Measurements from ENCODE around the gene GULP1. TPM values are rescaled to one million over a fixed set of nuclear protein-coding genes. Genes with fewer than 3 reads are reported as not detected.
"Not testable (repeated sequence)": the region's sequence is repeated elsewhere in the genome, so short reads cannot be mapped to it uniquely, and the experiment has no call there.

GULP1 gene
- total RNA-seq, 1 experiment from 2014 or later = 163 TPM

GRCh38 chr2:188495969-188496431, 204.3 kb downstream of the GULP1 start:
- in situ Hi-C loops (cut with HindIII; ENCODE audit: low sequenced_read_pairs) = no loop called here

GRCh38 chr2:188497726-188498125, 206.1 kb downstream of the GULP1 start:
- DNase-seq (ENCODE audit: low spot score) = no peak
- in situ Hi-C loops (cut with HindIII; ENCODE audit: low sequenced_read_pairs) = no loop called here

More at GRCh38 chr2:188495969-188496431, 204.3 kb downstream of the GULP1 start:
- DNase-seq (ENCODE audit: low spot score) = no peak

- in situ Hi-C loops (cut with HindIII; ENCODE audit: low sequenced_read_pairs) = no loop called here
- DNase-seq (ENCODE audit: low spot score) = no peak
These were observed 212.3 kb downstream of the GULP1 start for GRCh38 chr2:188503975-188504374.

GRCh38 chr2:188506843-188507242, 215.2 kb downstream of the GULP1 start:
- no peak for DNase-seq (ENCODE audit: low spot score)
- in situ Hi-C loops (cut with HindIII; ENCODE audit: low sequenced_read_pairs) = no loop called here

GRCh38 chr2:188511346-188511745, 219.7 kb downstream of the GULP1 start:
- DNase-seq (ENCODE audit: low spot score) = no peak
- in situ Hi-C loops (cut with HindIII; ENCODE audit: low sequenced_read_pairs) = no loop called here

GRCh38 chr2:188512456-188512855, 220.8 kb downstream of the GULP1 start:
- peak; percentile 31 for DNase-seq (ENCODE audit: low spot score)
- in situ Hi-C loops (cut with HindIII; ENCODE audit: low sequenced_read_pairs) = no loop called here

GRCh38 chr2:188515918-188516317, 224.2 kb downstream of the GULP1 start:
- in situ Hi-C loops (cut with HindIII; ENCODE audit: low sequenced_read_pairs) = no loop called here
- no peak for DNase-seq (ENCODE audit: low spot score)

GRCh38 chr2:188517549-188518215, 226.0 kb downstream of the GULP1 start:
- in situ Hi-C loops (cut with HindIII; ENCODE audit: low sequenced_read_pairs) = no loop called here

GRCh38 chr2:188518381-188518780, 226.7 kb downstream of the GULP1 start:
- in situ Hi-C loops (cut with HindIII; ENCODE audit: low sequenced_read_pairs) = no loop called here

More at GRCh38 chr2:188517549-188518215, 226.0 kb downstream of the GULP1 start:
- DNase-seq (ENCODE audit: low spot score) = no peak

GRCh38 chr2:188519136-188519535, 227.5 kb downstream of the GULP1 start:
- DNase-seq (ENCODE audit: low spot score) = no peak
- in situ Hi-C loops (cut with HindIII; ENCODE audit: low sequenced_read_pairs) = no loop called here

More at GRCh38 chr2:188518381-188518780, 226.7 kb downstream of the GULP1 start:
- DNase-seq (ENCODE audit: low spot score) = no peak

- no peak for DNase-seq (ENCODE audit: low spot score)
- in situ Hi-C loops (cut with HindIII; ENCODE audit: low sequenced_read_pairs) = no loop called here
These were observed 230.8 kb downstream of the GULP1 start for GRCh38 chr2:188522517-188522916.

GRCh38 chr2:188523919-188524318, 232.2 kb downstream of the GULP1 start:
- in situ Hi-C loops (cut with HindIII; ENCODE audit: low sequenced_read_pairs) = no loop called here

GRCh38 chr2:188524519-188525113, 232.9 kb downstream of the GULP1 start:
- peak; percentile 30 for DNase-seq (ENCODE audit: low spot score)
- in situ Hi-C loops (cut with HindIII; ENCODE audit: low sequenced_read_pairs) = no loop called here

More at GRCh38 chr2:188523919-188524318, 232.2 kb downstream of the GULP1 start:
- no peak for DNase-seq (ENCODE audit: low spot score)

- in situ Hi-C loops (cut with HindIII; ENCODE audit: low sequenced_read_pairs) = no loop called here
- DNase-seq (ENCODE audit: low spot score) = no peak
These were observed 235.0 kb downstream of the GULP1 start for GRCh38 chr2:188526701-188527100.

GRCh38 chr2:188527141-188527540, 235.5 kb downstream of the GULP1 start:
- DNase-seq (ENCODE audit: low spot score) = no peak
- in situ Hi-C loops (cut with HindIII; ENCODE audit: low sequenced_read_pairs) = no loop called here

- in situ Hi-C loops (cut with HindIII; ENCODE audit: low sequenced_read_pairs) = no loop called here
- DNase-seq (ENCODE audit: low spot score) = no peak
These were observed 235.9 kb downstream of the GULP1 start for GRCh38 chr2:188527581-188527993.

GRCh38 chr2:188529710-188530109, 238.0 kb downstream of the GULP1 start:
- DNase-seq (ENCODE audit: low spot score) = no peak
- in situ Hi-C loops (cut with HindIII; ENCODE audit: low sequenced_read_pairs) = no loop called here

GRCh38 chr2:188534875-188535274, 243.2 kb downstream of the GULP1 start:
- in situ Hi-C loops (cut with HindIII; ENCODE audit: low sequenced_read_pairs) = no loop called here
- no peak for DNase-seq (ENCODE audit: low spot score)

GRCh38 chr2:188551671-188552070, 260.0 kb downstream of the GULP1 start:
- in situ Hi-C loops (cut with HindIII; ENCODE audit: low sequenced_read_pairs) = no loop called here
- DNase-seq (ENCODE audit: low spot score) = no peak

- no peak for DNase-seq (ENCODE audit: low spot score)
- in situ Hi-C loops (cut with HindIII; ENCODE audit: low sequenced_read_pairs) = no loop called here
These were observed 265.4 kb downstream of the GULP1 start for GRCh38 chr2:188557081-188557480.

GRCh38 chr2:188559455-188559854, 267.8 kb downstream of the GULP1 start:
- DNase-seq (ENCODE audit: low spot score); in situ Hi-C loops (cut with HindIII; ENCODE audit: low sequenced_read_pairs): not testable (repeated sequence)
